Right lobe of liver (tissue), 4 donors: ENCODE results near the gene NOP16.

Experiments used
- POLR2A ChIP-seq: fragments of 450-650 bp; IDR thresholded peaks from one replicate; pipeline ENCODE4 v1.6.1; 2017; ENCODE audit warnings: antibody characterized with exemption, mild to moderate bottlenecking
- TF ChIP-seq, protein P1 (sequence below), 4 donors: fragments of 200-600 bp in 3 of 4; fragments of 450-650 bp in 1 of 4; IDR thresholded peaks; one replicate each; pipeline versions ENCODE4 v1.5.1 to v1.8.0; 2016 to 2022; ENCODE audit warnings: antibody characterized with exemption in 4 of 4, mild to moderate bottlenecking in 2 of 4
- donor health status: DM: no; HTN: no; CAD: no.
- donor health status: DM: no; HTN: no; CAD: no.
- donor health status: DM: no; HTN: yes; CAD: no.

DNA sequence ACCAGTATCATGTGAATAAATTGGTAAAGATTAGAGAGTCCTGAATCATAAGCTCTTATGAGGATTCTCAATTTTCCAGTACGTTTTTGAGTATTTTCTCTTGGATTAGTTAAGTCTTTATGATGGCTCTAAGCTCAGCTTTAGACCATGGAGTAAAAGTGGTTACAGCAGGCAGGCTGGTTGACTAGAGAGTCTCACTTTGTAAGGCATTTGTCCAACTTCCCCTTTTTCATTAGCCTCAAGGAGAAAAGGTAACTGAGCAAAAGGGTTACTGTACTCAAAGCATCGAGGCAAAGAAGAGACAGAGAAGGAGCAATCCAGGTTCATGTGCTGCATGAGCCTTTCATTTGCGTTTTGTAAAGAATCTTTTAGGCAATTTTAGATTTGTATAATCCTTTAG lies 8.5 kb downstream of the NOP16 start:
- TF ChIP-seq, protein P1, sequence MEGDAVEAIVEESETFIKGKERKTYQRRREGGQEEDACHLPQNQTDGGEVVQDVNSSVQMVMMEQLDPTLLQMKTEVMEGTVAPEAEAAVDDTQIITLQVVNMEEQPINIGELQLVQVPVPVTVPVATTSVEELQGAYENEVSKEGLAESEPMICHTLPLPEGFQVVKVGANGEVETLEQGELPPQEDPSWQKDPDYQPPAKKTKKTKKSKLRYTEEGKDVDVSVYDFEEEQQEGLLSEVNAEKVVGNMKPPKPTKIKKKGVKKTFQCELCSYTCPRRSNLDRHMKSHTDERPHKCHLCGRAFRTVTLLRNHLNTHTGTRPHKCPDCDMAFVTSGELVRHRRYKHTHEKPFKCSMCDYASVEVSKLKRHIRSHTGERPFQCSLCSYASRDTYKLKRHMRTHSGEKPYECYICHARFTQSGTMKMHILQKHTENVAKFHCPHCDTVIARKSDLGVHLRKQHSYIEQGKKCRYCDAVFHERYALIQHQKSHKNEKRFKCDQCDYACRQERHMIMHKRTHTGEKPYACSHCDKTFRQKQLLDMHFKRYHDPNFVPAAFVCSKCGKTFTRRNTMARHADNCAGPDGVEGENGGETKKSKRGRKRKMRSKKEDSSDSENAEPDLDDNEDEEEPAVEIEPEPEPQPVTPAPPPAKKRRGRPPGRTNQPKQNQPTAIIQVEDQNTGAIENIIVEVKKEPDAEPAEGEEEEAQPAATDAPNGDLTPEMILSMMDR (IDR thresholded peaks at IDR 0.05) = no peak
- TF ChIP-seq POLR2A = no peak
